DMS79 treated with DMSO at 0.1 percent for 48 hours (cell line): ENCODE measurements around the gene USP17L21.
"Not testable (repeated sequence)": the region's sequence is repeated elsewhere in the genome, so short reads cannot be mapped to it uniquely, and the experiment has no call there.

Experiments used
- DNase-seq: peaks from one replicate; lab custom pipeline; 2025; lab: John Stamatoyannopoulos, UW

The USP17L21 gene, protein sequence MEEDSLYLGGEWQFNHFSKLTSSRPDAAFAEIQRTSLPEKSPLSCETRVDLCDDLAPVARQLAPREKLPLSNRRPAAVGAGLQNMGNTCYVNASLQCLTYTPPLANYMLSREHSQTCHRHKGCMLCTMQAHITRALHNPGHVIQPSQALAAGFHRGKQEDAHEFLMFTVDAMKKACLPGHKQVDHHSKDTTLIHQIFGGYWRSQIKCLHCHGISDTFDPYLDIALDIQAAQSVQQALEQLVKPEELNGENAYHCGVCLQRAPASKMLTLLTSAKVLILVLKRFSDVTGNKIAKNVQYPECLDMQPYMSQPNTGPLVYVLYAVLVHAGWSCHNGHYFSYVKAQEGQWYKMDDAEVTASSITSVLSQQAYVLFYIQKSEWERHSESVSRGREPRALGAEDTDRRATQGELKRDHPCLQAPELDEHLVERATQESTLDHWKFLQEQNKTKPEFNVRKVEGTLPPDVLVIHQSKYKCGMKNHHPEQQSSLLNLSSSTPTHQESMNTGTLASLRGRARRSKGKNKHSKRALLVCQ

DNA sequence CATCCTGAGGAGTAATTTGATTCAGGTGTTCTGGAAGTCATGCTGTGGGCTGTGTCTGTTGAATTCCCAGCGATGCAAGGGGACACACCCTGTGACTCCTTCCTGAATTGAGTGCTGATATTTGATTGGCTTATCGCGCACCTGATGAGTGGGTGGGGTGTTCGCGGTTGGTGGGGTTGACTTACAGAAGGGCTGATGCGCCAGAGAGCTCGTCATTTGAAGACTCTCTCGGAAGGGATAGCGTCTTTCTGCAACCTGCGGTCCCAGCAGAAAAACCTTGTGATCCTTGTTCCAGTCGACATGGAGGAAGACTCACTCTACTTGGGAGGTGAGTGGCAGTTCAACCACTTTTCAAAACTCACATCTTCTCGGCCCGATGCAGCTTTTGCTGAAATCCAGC is at the start of gene USP17L21:
USP17L21 (plus strand) TSS at position 301 of the 400 bp plus-strand sequence; CDS start at position 301, 0 bp downstream.
- not testable (repeated sequence) for DNase-seq

DNA sequence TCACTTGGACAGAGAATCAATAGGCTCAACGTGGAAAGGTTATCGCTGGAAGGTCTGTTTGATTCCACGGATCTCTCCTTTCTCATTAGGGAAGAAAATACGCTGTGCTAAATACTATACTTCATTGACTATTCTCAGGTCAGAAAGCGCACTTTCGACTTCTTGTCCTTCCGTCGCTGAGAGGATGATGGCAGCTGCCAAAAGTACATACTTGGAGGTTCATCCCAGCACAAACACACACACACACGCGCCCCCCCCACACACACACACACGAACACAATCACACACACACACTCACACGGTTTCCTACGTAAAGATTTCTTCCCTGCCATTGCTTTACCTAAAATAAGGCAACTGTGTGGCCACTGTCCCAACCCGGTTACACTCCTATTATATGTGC is 48.0 kb upstream of the USP17L21 start:
- not testable (repeated sequence) for DNase-seq

DNA sequence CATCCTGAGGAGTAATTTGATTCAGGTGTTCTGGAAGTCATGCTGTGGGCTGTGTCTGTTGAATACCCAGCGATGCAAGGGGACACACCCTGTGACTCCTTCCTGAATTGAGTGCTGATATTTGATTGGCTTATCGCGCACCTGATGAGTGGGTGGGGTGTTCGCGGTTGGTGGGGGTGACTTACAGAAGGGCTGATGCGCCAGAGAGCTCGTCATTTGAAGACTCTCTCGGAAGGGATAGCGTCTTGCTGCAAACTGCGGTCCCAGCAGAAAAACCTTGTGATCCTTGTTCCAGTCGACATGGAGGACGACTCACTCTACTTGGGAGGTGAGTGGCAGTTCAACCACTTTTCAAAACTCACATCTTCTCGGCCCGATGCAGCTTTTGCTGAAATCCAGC is 47.6 kb upstream of the USP17L21 start, which contains the start of gene USP17L11:
USP17L11 (plus strand) TSS at position 301 of the 400 bp plus-strand sequence; CDS start at position 301, 0 bp downstream.
- DNase-seq = not testable (repeated sequence)

DNA sequence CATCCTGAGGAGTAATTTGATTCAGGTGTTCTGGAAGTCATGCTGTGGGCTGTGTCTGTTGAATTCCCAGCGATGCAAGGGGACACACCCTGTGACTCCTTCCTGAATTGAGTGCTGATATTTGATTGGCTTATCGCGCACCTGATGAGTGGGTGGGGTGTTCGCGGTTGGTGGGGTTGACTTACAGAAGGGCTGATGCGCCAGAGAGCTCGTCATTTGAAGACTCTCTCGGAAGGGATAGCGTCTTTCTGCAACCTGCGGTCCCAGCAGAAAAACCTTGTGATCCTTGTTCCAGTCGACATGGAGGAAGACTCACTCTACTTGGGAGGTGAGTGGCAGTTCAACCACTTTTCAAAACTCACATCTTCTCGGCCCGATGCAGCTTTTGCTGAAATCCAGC is 42.8 kb upstream of the USP17L21 start, which contains the start of gene USP17L12:
USP17L12 (plus strand) TSS at position 301 of the 400 bp plus-strand sequence; CDS start at position 301, 0 bp downstream.
- DNase-seq = not testable (repeated sequence)

DNA sequence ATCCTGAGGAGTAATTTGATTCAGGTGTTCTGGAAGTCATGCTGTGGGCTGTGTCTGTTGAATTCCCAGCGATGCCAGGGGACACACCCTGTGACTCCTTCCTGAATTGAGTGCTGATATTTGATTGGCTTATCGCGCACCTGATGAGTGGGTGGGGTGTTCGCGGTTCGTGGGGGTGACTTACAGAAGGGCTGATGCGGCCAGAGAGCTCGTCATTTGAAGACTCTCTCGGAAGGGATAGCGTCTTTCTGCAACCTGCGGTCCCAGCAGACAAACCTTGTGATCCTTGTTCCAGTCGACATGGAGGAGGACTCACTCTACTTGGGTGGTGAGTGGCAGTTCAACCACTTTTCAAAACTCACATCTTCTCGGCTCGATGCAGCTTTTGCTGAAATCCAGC is 38.1 kb upstream of the USP17L21 start, which contains the start of gene USP17L13:
USP17L13 (plus strand) TSS at position 301 of the 400 bp plus-strand sequence; CDS start at position 301, 0 bp downstream.
- DNase-seq = not testable (repeated sequence)

DNA sequence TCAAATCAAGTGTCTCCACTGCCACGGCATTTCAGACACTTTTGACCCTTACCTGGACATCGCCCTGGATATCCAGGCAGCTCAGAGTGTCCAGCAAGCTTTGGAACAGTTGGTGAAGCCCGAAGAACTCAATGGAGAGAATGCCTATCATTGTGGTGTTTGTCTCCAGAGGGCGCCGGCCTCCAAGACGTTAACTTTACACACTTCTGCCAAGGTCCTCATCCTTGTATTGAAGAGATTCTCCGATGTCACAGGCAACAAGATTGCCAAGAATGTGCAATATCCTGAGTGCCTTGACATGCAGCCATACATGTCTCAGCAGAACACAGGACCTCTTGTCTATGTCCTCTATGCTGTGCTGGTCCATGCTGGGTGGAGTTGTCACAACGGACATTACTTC is 32.4 kb upstream of the USP17L21 start:
- not testable (repeated sequence) for DNase-seq

DNA sequence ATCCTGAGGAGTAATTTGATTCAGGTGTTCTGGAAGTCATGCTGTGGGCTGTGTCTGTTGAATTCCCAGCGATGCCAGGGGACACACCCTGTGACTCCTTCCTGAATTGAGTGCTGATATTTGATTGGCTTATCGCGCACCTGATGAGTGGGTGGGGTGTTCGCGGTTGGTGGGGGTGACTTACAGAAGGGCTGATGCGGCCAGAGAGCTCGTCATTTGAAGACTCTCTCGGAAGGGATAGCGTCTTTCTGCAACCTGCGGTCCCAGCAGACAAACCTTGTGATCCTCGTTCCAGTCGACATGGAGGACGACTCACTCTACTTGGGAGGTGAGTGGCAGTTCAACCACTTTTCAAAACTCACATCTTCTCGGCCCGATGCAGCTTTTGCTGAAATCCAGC is 28.6 kb upstream of the USP17L21 start, which contains the start of gene USP17L15:
USP17L15 (plus strand) TSS at position 301 of the 400 bp plus-strand sequence; CDS start at position 301, 0 bp downstream.
- DNase-seq = not testable (repeated sequence)

DNA sequence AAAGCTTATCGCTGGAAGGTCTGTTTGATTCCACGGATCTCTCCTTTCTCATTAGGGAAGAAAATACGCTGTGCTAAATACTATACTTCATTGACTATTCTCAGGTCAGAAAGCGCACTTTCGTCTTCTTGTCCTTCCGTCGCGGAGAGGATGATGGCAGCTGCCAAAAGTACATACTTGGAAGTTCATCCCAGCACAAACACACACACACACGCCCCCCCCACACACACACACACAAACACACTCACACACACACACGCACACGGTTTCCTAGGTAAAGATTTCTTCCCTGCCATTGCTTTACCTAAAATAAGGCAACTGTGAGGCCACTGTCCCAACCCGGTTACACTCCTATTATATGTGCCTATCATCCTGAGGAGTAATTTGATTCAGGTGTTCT is 24.2 kb upstream of the USP17L21 start:
- DNase-seq = not testable (repeated sequence)

DNA sequence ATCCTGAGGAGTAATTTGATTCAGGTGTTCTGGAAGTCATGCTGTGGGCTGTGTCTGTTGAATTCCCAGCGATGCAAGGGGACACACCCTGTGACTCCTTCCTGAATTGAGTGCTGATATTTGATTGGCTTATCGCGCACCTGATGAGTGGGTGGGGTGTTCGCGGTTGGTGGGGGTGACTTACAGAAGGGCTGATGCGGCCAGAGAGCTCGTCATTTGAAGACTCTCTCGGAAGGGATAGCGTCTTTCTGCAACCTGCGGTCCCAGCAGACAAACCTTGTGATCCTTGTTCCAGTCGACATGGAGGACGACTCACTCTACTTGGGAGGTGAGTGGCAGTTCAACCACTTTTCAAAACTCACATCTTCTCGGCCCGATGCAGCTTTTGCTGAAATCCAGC is 19.1 kb upstream of the USP17L21 start, which contains the start of gene USP17L17:
USP17L17 (plus strand) TSS at position 301 of the 400 bp plus-strand sequence; CDS start at position 301, 0 bp downstream.
- DNase-seq = not testable (repeated sequence)

DNA sequence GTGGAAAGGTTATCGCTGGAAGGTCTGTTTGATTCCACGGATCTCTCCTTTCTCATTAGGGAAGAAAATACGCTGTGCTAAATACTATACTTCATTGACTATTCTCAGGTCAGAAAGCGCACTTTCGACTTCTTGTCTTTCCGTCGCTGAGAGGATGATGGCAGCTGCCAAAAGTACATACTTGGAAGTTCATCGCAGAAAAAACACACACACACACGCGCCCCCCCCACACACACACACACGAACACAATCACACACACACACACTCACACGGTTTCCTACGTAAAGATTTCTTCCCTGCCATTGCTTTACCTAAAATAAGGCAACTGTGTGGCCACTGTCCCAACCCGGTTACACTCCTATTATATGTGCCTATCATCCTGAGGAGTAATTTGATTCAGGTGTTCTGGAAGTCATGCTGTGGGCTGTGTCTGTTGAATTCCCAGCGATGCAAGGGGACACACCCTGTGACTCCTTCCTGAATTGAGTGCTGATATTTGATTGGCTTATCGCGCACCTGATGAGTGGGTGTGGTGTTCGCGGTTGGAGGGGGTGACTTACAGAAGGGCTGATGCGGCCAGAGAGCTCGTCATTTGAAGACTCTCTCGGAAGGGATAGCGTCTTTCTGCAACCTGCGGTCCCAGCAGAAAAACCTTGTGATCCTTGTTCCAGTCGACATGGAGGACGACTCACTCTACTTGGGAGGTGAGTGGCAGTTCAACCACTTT is 14.6 kb upstream of the USP17L21 start, which contains the start of gene USP17L18:
USP17L18 (plus strand) TSS at position 678 of the 728 bp plus-strand sequence; CDS start at position 678, 0 bp downstream.
- not testable (repeated sequence) for DNase-seq

DNA sequence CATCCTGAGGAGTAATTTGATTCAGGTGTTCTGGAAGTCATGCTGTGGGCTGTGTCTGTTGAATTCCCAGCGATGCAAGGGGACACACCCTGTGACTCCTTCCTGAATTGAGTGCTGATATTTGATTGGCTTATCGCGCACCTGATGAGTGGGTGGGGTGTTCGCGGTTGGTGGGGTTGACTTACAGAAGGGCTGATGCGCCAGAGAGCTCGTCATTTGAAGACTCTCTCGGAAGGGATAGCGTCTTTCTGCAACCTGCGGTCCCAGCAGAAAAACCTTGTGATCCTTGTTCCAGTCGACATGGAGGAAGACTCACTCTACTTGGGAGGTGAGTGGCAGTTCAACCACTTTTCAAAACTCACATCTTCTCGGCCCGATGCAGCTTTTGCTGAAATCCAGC is 9.6 kb upstream of the USP17L21 start, which contains the start of gene USP17L19:
USP17L19 (plus strand) TSS at position 301 of the 400 bp plus-strand sequence; CDS start at position 301, 0 bp downstream.
- not testable (repeated sequence) for DNase-seq

DNA sequence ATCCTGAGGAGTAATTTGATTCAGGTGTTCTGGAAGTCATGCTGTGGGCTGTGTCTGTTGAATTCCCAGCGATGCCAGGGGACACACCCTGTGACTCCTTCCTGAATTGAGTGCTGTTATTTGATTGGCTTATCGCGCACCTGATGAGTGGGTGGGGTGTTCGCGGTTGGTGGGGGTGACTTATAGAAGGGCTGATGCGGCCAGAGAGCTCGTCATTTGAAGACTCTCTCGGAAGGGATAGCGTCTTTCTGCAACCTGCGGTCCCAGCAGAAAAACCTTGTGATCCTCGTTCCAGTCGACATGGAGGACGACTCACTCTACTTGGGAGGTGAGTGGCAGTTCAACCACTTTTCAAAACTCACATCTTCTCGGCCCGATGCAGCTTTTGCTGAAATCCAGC is 4.8 kb upstream of the USP17L21 start, which contains the start of gene USP17L20:
USP17L20 (plus strand) TSS at position 301 of the 400 bp plus-strand sequence; CDS start at position 301, 0 bp downstream.
- not testable (repeated sequence) for DNase-seq

DNA sequence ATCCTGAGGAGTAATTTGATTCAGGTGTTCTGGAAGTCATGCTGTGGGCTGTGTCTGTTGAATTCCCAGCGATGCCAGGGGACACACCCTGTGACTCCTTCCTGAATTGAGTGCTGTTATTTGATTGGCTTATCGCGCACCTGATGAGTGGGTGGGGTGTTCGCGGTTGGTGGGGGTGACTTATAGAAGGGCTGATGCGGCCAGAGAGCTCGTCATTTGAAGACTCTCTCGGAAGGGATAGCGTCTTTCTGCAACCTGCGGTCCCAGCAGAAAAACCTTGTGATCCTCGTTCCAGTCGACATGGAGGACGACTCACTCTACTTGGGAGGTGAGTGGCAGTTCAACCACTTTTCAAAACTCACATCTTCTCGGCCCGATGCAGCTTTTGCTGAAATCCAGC is 4.6 kb downstream of the USP17L21 start, which contains the start of gene USP17L22:
USP17L22 (plus strand) TSS at position 301 of the 400 bp plus-strand sequence; CDS start at position 301, 0 bp downstream.
- DNase-seq = not testable (repeated sequence)

DNA sequence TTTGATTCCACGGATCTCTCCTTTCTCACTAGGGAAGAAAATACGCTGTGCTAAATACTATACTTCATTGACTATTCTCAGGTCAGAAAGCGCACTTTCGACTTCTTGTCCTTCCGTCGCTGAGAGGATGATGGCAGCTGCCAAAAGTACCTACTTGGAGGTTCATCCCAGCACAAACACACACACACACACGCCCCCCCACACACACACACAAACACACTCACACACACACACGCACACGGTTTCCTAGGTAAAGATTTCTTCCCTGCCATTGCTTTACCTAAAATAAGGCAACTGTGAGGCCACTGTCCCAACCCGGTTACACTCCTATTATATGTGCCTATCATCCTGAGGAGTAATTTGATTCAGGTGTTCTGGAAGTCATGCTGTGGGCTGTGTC is 9.0 kb downstream of the USP17L21 start:
- DNase-seq = not testable (repeated sequence)
